Transverse colon (tissue), 4 donors: ENCODE measurements around the gene SLC6A17. TPM values are rescaled to one million over a fixed set of nuclear protein-coding genes. Genes with fewer than 3 reads are reported as not detected.

Experiments used
- DNase-seq: peaks from one replicate; pipeline ENCODE4 v3.0.0-alpha.2; 2019
- H3K27ac ChIP-seq, 4 donors: fragments of 200-600 bp; sonication (generic); 2 replicates each; pipeline ENCODE4 v1.5.1; 2016 to 2018; ENCODE audit warnings: inconsistent platforms in 4 of 4
- H3K27me3 ChIP-seq: fragments of 200-600 bp; sonication (generic); 2 replicates; pipeline ENCODE4 v1.5.1; 2017; ENCODE audit warnings: inconsistent platforms
- H3K36me3 ChIP-seq, 4 donors: fragments of 200-600 bp; sonication (generic); 2 replicates each; pipeline ENCODE4 v1.5.1; 2017 to 2019; ENCODE audit warnings: inconsistent platforms in 4 of 4
- H3K4me1 ChIP-seq, 4 donors: fragments of 200-600 bp; sonication (generic); 2 replicates each; pipeline ENCODE4 v1.5.1; 2017 to 2020; ENCODE audit warnings: inconsistent platforms in 4 of 4
- H3K4me3 ChIP-seq, 4 donors: fragments of 200-600 bp; sonication (generic); 1 replicate in 1 of 4; 2 replicates in 3 of 4; pipeline versions ENCODE4 v1.5.1 to v1.6.1; 2017 to 2019; ENCODE audit warnings: inconsistent platforms in 4 of 4
- H3K9me3 ChIP-seq, 2 donors: fragments of 200-600 bp; sonication (generic); 2 replicates each; pipeline ENCODE4 v1.5.1; 2017 to 2019; ENCODE audit warnings: inconsistent platforms in 2 of 2
- CTCF ChIP-seq, 5 experiments: fragments of 200-600 bp in 3 of 5; fragments of 450-650 bp in 2 of 5; sonication (generic) in 3 of 5; IDR thresholded peaks; 1 replicate in 2 of 5; 2 replicates in 3 of 5; pipeline ENCODE4 v1.5.1; 2016 to 2017; ENCODE audit warnings: antibody characterized with exemption in 5 of 5, inconsistent platforms in 3 of 5, mild to moderate bottlenecking in 2 of 5, moderate library complexity in 1 of 5
- EP300 ChIP-seq: sonication (generic); formaldehyde crosslinking; IDR thresholded peaks from one replicate; pipeline ENCODE4 v1.6.1; 2017; ENCODE audit warnings: antibody characterized with exemption, low read depth
- POLR2A ChIP-seq: fragments of 450-650 bp; IDR thresholded peaks from one replicate; pipeline ENCODE4 v1.6.1; 2016; ENCODE audit warnings: antibody characterized with exemption, mild to moderate bottlenecking, moderate library complexity
- POLR2AphosphoS5 ChIP-seq, 3 donors: sonication (generic); formaldehyde crosslinking; IDR thresholded peaks; one replicate each; pipeline ENCODE4 v1.6.1; 2016; ENCODE audit warnings: antibody characterized with exemption in 3 of 3
- WGBS, 2 donors: methylation state at CpG; one replicate each; pipeline ENCODE4 v1.1.5; 2018; ENCODE audit warnings: low coverage in 1 of 2; 5-methylcytosine and 5-hydroxymethylcytosine counted together
- in situ Hi-C, 4 donors: fragments of 200-750 bp; cut with MboI; loops; one replicate each; pipeline versions ENCODE4 v1.15.0 to v1.15.1; 2017; ENCODE audit warnings: low sequenced_read_pairs in 3 of 4, low pct_ligation_motif_present in 1 of 4, low pct_unique_long_range_greater_than_20kb in 1 of 4
- intact Hi-C: fragments of 100-400 bp; cut with DNase I; formaldehyde crosslinking; loops from one replicate; pipeline ENCODE4 v1.15.1; 2023; ENCODE audit warnings: low total_unique reads
- total RNA-seq, 4 donors: library from RNA; depleted of rRNA; stranded (reverse); fragments of >200 nt; gene quantifications; one replicate each; pipeline ENCODE4 v1.1.0, GENCODE V29; 2016

Gene SLC6A17
- total RNA-seq, 4 donors from 2014 or later, result under 0.01 to 0.37 (median 0.14) TPM; not detected in 1

- TF ChIP-seq EP300, result no peak
- no peak for TF ChIP-seq POLR2AphosphoS5 (IDR thresholded peaks at IDR 0.05)
- no peak for TF ChIP-seq CTCF (IDR thresholded peaks at IDR 0.05)
- no peak for TF ChIP-seq POLR2A
- H3K4me3 ChIP-seq, result no peak overlapping the region
- DNase-seq, result no peak
- no peak overlapping the region for H3K27ac ChIP-seq
- in situ Hi-C loops, result no loop called here
- no peaks in the 10 kb centered on the region for H3K9me3 ChIP-seq
- no peaks in the 10 kb centered on the region for H3K4me1 ChIP-seq
- WGBS, 2 donors, result 86 to 90% methylated on average over 3 to 4 of the region's 4 CpGs
- H3K27me3 ChIP-seq, result no peaks in the 10 kb centered on the region
- no peaks in the 10 kb centered on the region for H3K36me3 ChIP-seq
- intact Hi-C loops, result no loop called here
Measured at GRCh38 chr1:110242062-110242461, 91.8 kb downstream of the SLC6A17 start.

DNA sequence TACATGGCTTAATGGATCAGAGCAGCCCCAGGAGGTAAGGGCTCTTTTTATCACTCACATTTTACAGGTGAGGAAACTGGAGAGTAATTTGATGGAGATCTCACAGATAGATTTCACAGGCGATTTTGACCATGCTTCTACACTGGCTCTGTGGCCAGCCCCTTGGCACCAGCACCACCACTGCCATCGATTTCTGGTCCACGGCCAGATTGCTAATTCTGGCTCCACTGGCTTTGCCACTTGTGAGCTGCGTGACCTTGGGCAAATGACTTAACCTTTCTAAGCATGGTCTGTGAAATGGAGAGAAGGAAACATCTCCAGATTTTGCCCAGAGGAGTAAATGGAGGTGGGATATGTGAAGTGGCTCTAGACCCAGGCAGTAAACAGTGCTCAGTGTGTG is 92.4 kb downstream of the SLC6A17 start:
- Histone ChIP-seq H3K4me1 (no peaks in the 10 kb centered on the region), H3K27ac (no peak overlapping the region), H3K9me3 (no peaks in the 10 kb centered on the region), H3K27me3 (no peaks in the 10 kb centered on the region), H3K36me3 (no peaks in the 10 kb centered on the region), H3K4me3 (no peak overlapping the region)
- TF ChIP-seq CTCF (IDR thresholded peaks at IDR 0.05) (no peak), POLR2AphosphoS5 (IDR thresholded peaks at IDR 0.05) (no peak), EP300 (no peak), POLR2A (no peak)
- intact Hi-C loops, result no loop called here
- WGBS, 2 donors, result 92% methylated on average over 4 of the region's 4 CpGs; no CpG with 5 or more reads in 1 of the 2 donors
- DNase-seq, result no peak
- in situ Hi-C loops, result no loop called here

DNA sequence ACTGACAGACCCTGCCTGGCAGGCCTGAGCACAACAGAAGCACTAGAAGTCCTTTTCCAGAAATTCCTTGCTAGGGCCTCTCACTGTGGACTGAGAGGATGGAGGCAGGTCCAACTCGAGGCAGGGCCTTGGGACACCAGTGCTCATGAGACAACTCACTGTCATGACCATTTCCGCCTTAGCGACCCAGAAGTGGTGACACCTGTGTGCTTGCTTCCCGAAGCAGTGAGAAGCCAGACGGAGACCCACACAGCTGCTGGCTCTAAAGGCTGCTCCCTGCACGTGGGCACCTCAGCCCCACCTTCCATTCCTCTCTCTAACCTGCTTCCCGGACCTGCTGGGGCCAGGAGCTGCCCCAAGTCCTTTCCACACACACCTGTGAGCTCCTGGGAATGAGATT is 92.9 kb downstream of the SLC6A17 start:
- intact Hi-C loops (no loop called here), in situ Hi-C loops (no loop called here)
- H3K27ac ChIP-seq, result no peak overlapping the region
- no peaks in the 10 kb centered on the region for H3K4me1 ChIP-seq
- no peaks in the 10 kb centered on the region for H3K27me3 ChIP-seq
- no peak for DNase-seq
- H3K9me3 ChIP-seq, result no peaks in the 10 kb centered on the region
- H3K4me3 ChIP-seq, result no peak overlapping the region
- H3K36me3 ChIP-seq, result no peaks in the 10 kb centered on the region
- WGBS, 2 donors, result 20 to 73% methylated on average over 1 to 7 of the region's 7 CpGs
- TF ChIP-seq EP300, result no peak
- TF ChIP-seq CTCF (IDR thresholded peaks at IDR 0.05), result no peak
- TF ChIP-seq POLR2AphosphoS5 (IDR thresholded peaks at IDR 0.05), result no peak
- no peak for TF ChIP-seq POLR2A

GRCh38 chr1:110243574-110243973 is 93.3 kb downstream of the SLC6A17 start:
- no peak for TF ChIP-seq CTCF (IDR thresholded peaks at IDR 0.05)
- in situ Hi-C loops (no loop called here), intact Hi-C loops (no loop called here)
- H3K36me3 ChIP-seq, result no peaks in the 10 kb centered on the region
- no peaks in the 10 kb centered on the region for H3K4me1 ChIP-seq
- no peak overlapping the region for H3K27ac ChIP-seq
- H3K4me3 ChIP-seq, result no peak overlapping the region
- no peak for DNase-seq
- H3K9me3 ChIP-seq, result no peaks in the 10 kb centered on the region
- WGBS, 2 donors, result 45 to 48% methylated on average over 3 to 9 of the region's 9 CpGs
- no peaks in the 10 kb centered on the region for H3K27me3 ChIP-seq
